GM12878 (cell line): ENCODE results near the gene CLCNKB. TPM values are rescaled to one million over a fixed set of nuclear protein-coding genes. Genes with fewer than 3 reads are reported as not detected.

Source experiments
- ATAC-seq: fragments of 200-7000 bp; cut with Tn5 transposase; 3 replicates; pipeline ENCODE4 v1.9.1; 2020; ENCODE audit warnings: mild to moderate bottlenecking, moderate library complexity
- BruUV-seq: library from RNA; stranded (reverse); fragments of 400-500 nt; replicated peaks from 2 replicates; lab custom pipeline; 2021; lab: Mats Ljungman, UMichigan
- CTCF ChIA-PET: fragments of 300-600 bp; sonication (Branson Sonifier 250); formaldehyde crosslinking; extraction: SDS; loops from one replicate; lab custom pipeline; 2021; ENCODE audit warnings: inconsistent platforms; lab: Yijun Ruan, JAX
- POLR2A ChIA-PET: fragments of 350-600 bp; formaldehyde crosslinking; extraction: SDS; loops from one replicate; lab custom pipeline; 2021; ENCODE audit warnings: inconsistent platforms; lab: Charles Lee
- RAD21 ChIA-PET: fragments of 300-600 bp; sonication (Branson Sonifier 250); formaldehyde crosslinking; loops from one replicate; lab custom pipeline; 2023; ENCODE audit warnings: antibody characterized with exemption; ENCODE audit not compliant: unreplicated experiment; lab: Charles Lee
- SMC1A ChIA-PET: fragments of 300-600 bp; sonication (Branson Sonifier 250); formaldehyde crosslinking; loops from one replicate; lab custom pipeline; 2023; ENCODE audit not compliant: unreplicated experiment, uncharacterized antibody; lab: Charles Lee
- DNase-seq: peaks from one replicate; pipeline ENCODE4 v3.0.0-alpha.2; 2011; ENCODE audit warnings: low read depth, low spot score
- FAIRE-seq: peaks from 3 replicates; lab custom pipeline; 2011; peaks lifted over from hg19 to GRCh38; lab: Jason Lieb, UNC
- H2AFZ ChIP-seq: 2 replicates; pipeline ENCODE4 v1.6.0; 2011; ENCODE audit warnings: low read depth, low read length, control low read depth; ENCODE audit not compliant: control insufficient read depth
- H3K27ac ChIP-seq: 2 replicates; pipeline ENCODE4 v1.5.1; 2011; ENCODE audit warnings: control low read depth; ENCODE audit not compliant: control insufficient read depth, insufficient read depth
- H3K27me3 ChIP-seq, 2 experiments: replicated peaks in 1 of 2; 2 replicates each; pipeline versions ENCODE4 v1.6.0 to v1.6.1; 2011; ENCODE audit warnings: low read length in 1 of 2; ENCODE audit not compliant: control insufficient read depth in 2 of 2, insufficient read depth in 2 of 2
- H3K36me3 ChIP-seq, 2 experiments: 2 replicates each; pipeline ENCODE4 v1.5.1; 2011; ENCODE audit warnings: low read length in 1 of 2; ENCODE audit not compliant: control insufficient read depth in 2 of 2, insufficient read depth in 2 of 2
- H3K4me1 ChIP-seq: 2 replicates; pipeline ENCODE4 v1.6.1; 2011; ENCODE audit warnings: mild to moderate bottlenecking, low read length, moderate library complexity, mixed read lengths; ENCODE audit not compliant: control insufficient read depth, insufficient read depth
- H3K4me2 ChIP-seq: 2 replicates; pipeline ENCODE4 v1.6.0; 2011; ENCODE audit warnings: control low read depth; ENCODE audit not compliant: control insufficient read depth, insufficient read depth
- H3K4me3 ChIP-seq: fragments of 200-600 bp; sonication (generic); 2 replicates; pipeline ENCODE4 v1.5.1; 2016
- H3K79me2 ChIP-seq: 2 replicates; pipeline ENCODE4 v1.6.0; 2011; ENCODE audit warnings: low read length; ENCODE audit not compliant: control insufficient read depth, insufficient read depth
- H3K9ac ChIP-seq: 2 replicates; pipeline ENCODE4 v1.8.0; 2011; ENCODE audit warnings: low read length, control low read depth, mixed read lengths; ENCODE audit not compliant: control insufficient read depth, insufficient read depth
- H3K9me3 ChIP-seq: replicated peaks from 3 replicates; pipeline ENCODE4 v1.5.1; 2011; ENCODE audit warnings: mild to moderate bottlenecking, low read length; ENCODE audit not compliant: control insufficient read depth, insufficient read depth
- H4K20me1 ChIP-seq: 2 replicates; pipeline ENCODE4 v1.6.0; 2011; ENCODE audit not compliant: control insufficient read depth, insufficient read depth
- BCL11A ChIP-seq: IDR thresholded peaks from 2 replicates; pipeline ENCODE4 v1.6.1; 2011; ENCODE audit warnings: low read depth, low read length
- BRCA1 ChIP-seq: IDR thresholded peaks from 2 replicates; pipeline ENCODE4 v1.6.1; 2011; ENCODE audit warnings: low read depth, low read length, improper control_type of control experiment
- CBX5 ChIP-seq: sonication (generic); IDR thresholded peaks from 2 replicates; pipeline ENCODE4 v1.6.1; 2016; ENCODE audit warnings: low read depth, moderate library complexity, mild to moderate bottlenecking, inconsistent platforms
- CREB1 ChIP-seq: IDR thresholded peaks from 2 replicates; pipeline ENCODE4 v1.6.1; 2012; ENCODE audit warnings: low read depth, mild to moderate bottlenecking, inconsistent platforms
- CTCF ChIP-seq, 3 experiments: IDR thresholded peaks in 2 of 3; conservative IDR thresholded peaks in 1 of 3; 2 replicates each; pipeline ENCODE4 v1.5.1; 2011; ENCODE audit warnings: low read depth in 3 of 3, low read length in 3 of 3, mild to moderate bottlenecking in 3 of 3, control low read depth in 2 of 3, moderate library complexity in 2 of 3, inconsistent platforms in 1 of 3, mixed read lengths in 1 of 3; ENCODE audit not compliant: control insufficient read depth in 2 of 3, insufficient read depth in 1 of 3; ENCODE audit errors: extremely low read depth in 1 of 3
- FOS ChIP-seq: IDR thresholded peaks from 3 replicates; pipeline ENCODE4 v1.6.1; 2011; ENCODE audit warnings: borderline replicate concordance; ENCODE audit not compliant: insufficient read length; ENCODE audit errors: extremely low read depth
- IKZF1 ChIP-seq: fragments of 450-650 bp; conservative IDR thresholded peaks from 2 replicates; pipeline ENCODE4 v1.6.1; 2017; ENCODE audit warnings: antibody characterized with exemption, mild to moderate bottlenecking
- KDM1A ChIP-seq: fragments of 200-600 bp; sonication (generic); IDR thresholded peaks from 2 replicates; pipeline ENCODE4 v1.6.1; 2016; ENCODE audit warnings: borderline replicate concordance
- LARP7 ChIP-seq: fragments of 450-650 bp; IDR thresholded peaks from 2 replicates; pipeline ENCODE4 v1.6.1; 2017; ENCODE audit warnings: mild to moderate bottlenecking
- PAX8 ChIP-seq: fragments of 450-650 bp; IDR thresholded peaks from 2 replicates; pipeline ENCODE4 v1.6.1; 2017; ENCODE audit warnings: mild to moderate bottlenecking, moderate library complexity
- POLR2A ChIP-seq: IDR thresholded peaks from 2 replicates; pipeline ENCODE4 v1.6.1; 2011; ENCODE audit warnings: low read depth, mild to moderate bottlenecking, low read length
- POLR2AphosphoS5 ChIP-seq: IDR thresholded peaks from 2 replicates; pipeline ENCODE4 v1.6.1; 2011; ENCODE audit warnings: mild to moderate bottlenecking, low read length, inconsistent platforms
- SMC3 ChIP-seq: IDR thresholded peaks from 2 replicates; pipeline ENCODE4 v1.6.1; 2011; ENCODE audit warnings: low read length, improper control_type of control experiment, borderline replicate concordance
- SREBF2 ChIP-seq: IDR thresholded peaks from 2 replicates; pipeline ENCODE4 v1.6.1; 2012; ENCODE audit warnings: mild to moderate bottlenecking, low read length
- SRF ChIP-seq, 2 experiments: IDR thresholded peaks; 2 replicates each; pipeline ENCODE4 v1.6.1; 2011; ENCODE audit warnings: low read depth in 2 of 2, low read length in 2 of 2, mild to moderate bottlenecking in 1 of 2, moderate library complexity in 1 of 2
- STAT1 ChIP-seq: fragments of 450-650 bp; conservative IDR thresholded peaks from 2 replicates; pipeline ENCODE4 v1.6.1; 2014; ENCODE audit warnings: antibody characterized with exemption, mild to moderate bottlenecking
- STAT3 ChIP-seq: IDR thresholded peaks from 2 replicates; pipeline ENCODE4 v1.6.1; 2011; ENCODE audit warnings: low read depth, low read length, improper control_type of control experiment
- TCF12 ChIP-seq: IDR thresholded peaks from 2 replicates; pipeline ENCODE4 v1.6.1; 2011; ENCODE audit warnings: low read depth, mild to moderate bottlenecking, low read length
- TCF3 ChIP-seq: IDR thresholded peaks from 2 replicates; pipeline ENCODE4 v1.6.1; 2012; ENCODE audit warnings: low read depth, mild to moderate bottlenecking, low read length, borderline replicate concordance; ENCODE audit not compliant: insufficient read depth
- ZNF217 ChIP-seq: fragments of 450-650 bp; IDR thresholded peaks from 2 replicates; pipeline ENCODE4 v1.6.1; 2017; ENCODE audit warnings: antibody characterized with exemption, mild to moderate bottlenecking
- ZNF274 ChIP-seq: IDR thresholded peaks from one replicate; pipeline ENCODE4 v1.8.0; 2011; ENCODE audit not compliant: insufficient read length, insufficient read depth
- WGBS: methylation state at CpG from one replicate; pipeline ENCODE4 v1.1.6; 2016; ENCODE audit warnings: low lambda C conversion rate; ENCODE audit not compliant: insufficient replicate concordance, insufficient coverage; ENCODE audit errors: missing lambda C conversion rate; 5-methylcytosine and 5-hydroxymethylcytosine counted together
- in situ Hi-C: fragments of 300-500 bp; cut with MboI; formaldehyde crosslinking; loops from 9 replicates; pipeline ENCODE4 v1.14.3; 2018; ENCODE audit warnings: mixed read lengths
- intact Hi-C: fragments of 100-400 bp; cut with micrococcal nuclease; formaldehyde crosslinking; loops from one replicate; pipeline ENCODE4 v1.14.2; 2022; ENCODE audit not compliant: unreplicated experiment
- polyA plus RNA-seq, 11 experiments: library from polyadenylated mRNA; depleted of rRNA in 4 of 11; unstranded in 6 of 11; stranded (reverse) in 5 of 11; fragments of >200 nt; fragmentation: Nextera tagmentation in 4 of 11; fragmentation: Illumina TruSeq in 1 of 11; extraction: Ambion mirVana in 4 of 11; extraction: Trizol in 1 of 11; gene quantifications; 1 replicate in 1 of 11; 2 replicates in 10 of 11; pipeline versions ENCODE4 v1.2.1 to v1.2.3, GENCODE V29; 2011 to 2016; ENCODE audit warnings: inconsistent platforms in 2 of 11, missing spikeins in 2 of 11, low read depth in 1 of 11
- total RNA-seq, 4 experiments: library from RNA; depleted of rRNA in 3 of 4; stranded (reverse); fragments of >200 nt in 3 of 4; fragmentation: Illumina TruSeq in 1 of 4; extraction: Trizol in 1 of 4; gene quantifications; 2 replicates each; pipeline versions ENCODE4 v1.2.1 to v1.2.3, GENCODE V29; 2013 to 2021
- TF ChIP-seq, protein P1 (sequence below): IDR thresholded peaks from 2 replicates; pipeline ENCODE4 v1.6.1; 2011; ENCODE audit warnings: low read depth, low read length, improper control_type of control experiment, borderline replicate concordance

Gene CLCNKB
- total and polyA plus RNA-seq, 10 of the 15 experiments (the other 5 are each of a cell fraction or from before 2014, with no cell fraction given) = 0.05 TPM; not detected in 9

- Histone ChIP-seq H3K4me3 (no peak within 1 kb of the TSS), H3K36me3 (no peaks in the 10 kb centered on the region), H3K9ac (no peak within 1 kb of the TSS), H3K9me3 (no peaks in the 10 kb centered on the region), H3K27me3 (peaks cover 0 to 2% of the 10 kb centered on the region in 2 experiments; a peak in 2 of 4 replicates), H3K4me1 (peaks cover 26% of the 10 kb centered on the region), H4K20me1 (no peaks in the 10 kb centered on the region), H3K27ac (no peak within 1 kb of the TSS), H3K79me2 (no peaks in the 10 kb centered on the region), H2AFZ (no peak within 1 kb of the TSS), H3K4me2 (no peak within 1 kb of the TSS)
- ChIA-PET RAD21 (no interaction called here), CTCF (interaction anchor here (6.4 kb wide), 1 partner anchor 9 kb away, joined by 36 read pairs; no protein-coding TSS in a partner anchor), POLR2A (no interaction called here), SMC1A (no interaction called here)
- 32% methylated on average over 37 of the region's 37 CpGs for WGBS
- DNase-seq (no peak), FAIRE-seq (no peak), ATAC-seq (peak; percentile 30; the same call in 2 of the 3 replicates)
- intact Hi-C loops = no loop called here
- in situ Hi-C loops = no loop called here
- TF ChIP-seq TCF3 (0 out of 2 replicates have a peak, but pooled peaks have one; percentile 46), CTCF (IDR thresholded peaks at IDR 0.05 in 2 of 3, conservative IDR thresholded peaks at IDR 0.05 in 1 of 3; ENCODE audit: control insufficient read depth in 2 of 3, extremely low read depth in 1 of 3, insufficient read depth in 1 of 3, low read depth in 3 of 3, low read length in 3 of 3) (peak in 1 of 3 experiments; percentile 17; a peak in 1 of 6 replicates), KDM1A (no peak), PAX8 (no peak), ZNF217 (no peak), FOS (no peak), BRCA1 (no peak), CBX5 (no peak), POLR2AphosphoS5 (no peak), TCF12 (peak; percentile 95), IKZF1 (no peak), SREBF2 (no peak), POLR2A (no peak), STAT1 (no peak), CREB1 (no peak), SRF (IDR thresholded peaks at IDR 0.05; ENCODE audit: low read depth in 2 of 2, low read length in 2 of 2) (no peak), STAT3 (no peak), LARP7 (no peak), ZNF274 (no peak), BCL11A (no peak), SMC3 (no peak)
- TF ChIP-seq, protein P1, sequence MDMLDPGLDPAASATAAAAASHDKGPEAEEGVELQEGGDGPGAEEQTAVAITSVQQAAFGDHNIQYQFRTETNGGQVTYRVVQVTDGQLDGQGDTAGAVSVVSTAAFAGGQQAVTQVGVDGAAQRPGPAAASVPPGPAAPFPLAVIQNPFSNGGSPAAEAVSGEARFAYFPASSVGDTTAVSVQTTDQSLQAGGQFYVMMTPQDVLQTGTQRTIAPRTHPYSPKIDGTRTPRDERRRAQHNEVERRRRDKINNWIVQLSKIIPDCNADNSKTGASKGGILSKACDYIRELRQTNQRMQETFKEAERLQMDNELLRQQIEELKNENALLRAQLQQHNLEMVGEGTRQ = no peak
- no TSS peak for BruUV-seq
These were observed 25.9 kb upstream of the CLCNKB start, which contains the start of gene HSPB7 for GRCh38 chr1:16017461-16018303. Gene HSPB7, minus strand, starts transcription at chr1:16018043. Its CDS starts 80 bp downstream, at chr1:16017963.
